Mesenteric fat pad (tissue), 1 donor: ENCODE measurements around the gene MGLL. TPM values are rescaled to one million over a fixed set of nuclear protein-coding genes. Genes with fewer than 3 reads are reported as not detected.

Experiments
- DNase-seq: peaks from one replicate; pipeline ENCODE4 v3.0.0-alpha.2; 2020; ENCODE audit warnings: low spot score
- total RNA-seq: library from RNA; stranded (reverse); fragmentation: NEBNext Ultra II Directional; extraction: Animal tissue kit (Norgen Biotek cat#: 25700); gene quantifications from one replicate; pipeline ENCODE4 v1.2.1, GENCODE V29; 2021
- donor health status: DM: yes; HTN: yes; CAD: no.

The MGLL gene
- total RNA-seq, 1 donor from 2014 or later, result 301 TPM

- no peak for DNase-seq
Measured at GRCh38 chr3:127814325-127814781, 8.0 kb downstream of the MGLL start.

- DNase-seq, result no peak
Measured at GRCh38 chr3:127812151-127812550, 10.2 kb downstream of the MGLL start.

- no peak for DNase-seq
Measured at GRCh38 chr3:127811717-127812116, 10.6 kb downstream of the MGLL start.

- no peak for DNase-seq
Measured at GRCh38 chr3:127809611-127810010, 12.7 kb downstream of the MGLL start.

GRCh38 chr3:127809211-127809610 is 13.1 kb downstream of the MGLL start:
- peak; percentile 24 for DNase-seq

- DNase-seq, result no peak
Measured at GRCh38 chr3:127808197-127808596, 14.1 kb downstream of the MGLL start.

- DNase-seq, result no peak
Measured at GRCh38 chr3:127805026-127805753, 17.1 kb downstream of the MGLL start.

GRCh38 chr3:127804141-127804540 is 18.2 kb downstream of the MGLL start:
- peak; percentile 79 for DNase-seq

- no peak for DNase-seq
Measured at GRCh38 chr3:127803619-127804018, 18.7 kb downstream of the MGLL start.

- no peak for DNase-seq
Measured at GRCh38 chr3:127802606-127803005, 19.7 kb downstream of the MGLL start.

- DNase-seq, result peak; percentile 62
Measured at GRCh38 chr3:127801731-127802313, 20.5 kb downstream of the MGLL start.

- DNase-seq, result no peak
Measured at GRCh38 chr3:127800508-127800907, 21.8 kb downstream of the MGLL start.

- no peak for DNase-seq
Measured at GRCh38 chr3:127799476-127800222, 22.7 kb downstream of the MGLL start.

GRCh38 chr3:127798716-127799115 is 23.6 kb downstream of the MGLL start:
- DNase-seq, result no peak

- DNase-seq, result peak; percentile 71
Measured at GRCh38 chr3:127796831-127797150, 25.5 kb downstream of the MGLL start.

GRCh38 chr3:127796045-127796830 is 26.1 kb downstream of the MGLL start:
- DNase-seq, result no peak

GRCh38 chr3:127794972-127795371 is 27.3 kb downstream of the MGLL start:
- DNase-seq, result no peak

GRCh38 chr3:127794402-127794801 is 27.9 kb downstream of the MGLL start:
- DNase-seq, result no peak

GRCh38 chr3:127792541-127793292 is 29.6 kb downstream of the MGLL start:
- DNase-seq, result no peak

- peak; percentile 2 for DNase-seq
Measured at GRCh38 chr3:127791221-127791913, 30.9 kb downstream of the MGLL start.
